H54 (cell line): ENCODE data around the gene KRT13.

ENCODE experiments used
- DNase-seq: peaks from one replicate; pipeline ENCODE4 v3.0.0; 2011; ENCODE audit warnings: low spot score, mixed read lengths; ENCODE audit not compliant: insufficient read length
- FAIRE-seq: peaks from 3 replicates; lab custom pipeline; 2011; peaks lifted over from hg19 to GRCh38; lab: Jason Lieb, UNC
- POLR2A ChIP-seq: IDR thresholded peaks from 2 replicates; pipeline ENCODE4 v1.6.1; 2011; ENCODE audit warnings: low read depth, mild to moderate bottlenecking, low read length

The KRT13 gene

GRCh38 chr17:41532947-41533570 is 27.6 kb upstream of the KRT13 start:
- DNase-seq (no peak), FAIRE-seq (no peak)
- TF ChIP-seq POLR2A: no peak

- TF ChIP-seq POLR2A: no peak
- DNase-seq (no peak), FAIRE-seq (no peak)
Measured at GRCh38 chr17:41531993-41532392, 26.6 kb upstream of the KRT13 start.

- peak; percentile 30 for FAIRE-seq
- peak; percentile 14; the same call in 1 of the 2 replicates for TF ChIP-seq POLR2A
- DNase-seq: peak; percentile 98
Measured at GRCh38 chr17:41530062-41531048, 24.9 kb upstream of the KRT13 start.

- TF ChIP-seq POLR2A: no peak
- FAIRE-seq: no peak
- DNase-seq: no peak
Measured at GRCh38 chr17:41529491-41529915, 24.1 kb upstream of the KRT13 start.

GRCh38 chr17:41528959-41529353 is 23.5 kb upstream of the KRT13 start:
- FAIRE-seq: no peak
- no peak for TF ChIP-seq POLR2A

GRCh38 chr17:41527063-41528023 is 21.9 kb upstream of the KRT13 start:
- TF ChIP-seq POLR2A: no peak
- FAIRE-seq (no peak), DNase-seq (no peak)

More at GRCh38 chr17:41528959-41529353, 23.5 kb upstream of the KRT13 start:
- no peak for DNase-seq

GRCh38 chr17:41524261-41524660 is 18.8 kb upstream of the KRT13 start:
- FAIRE-seq (no peak), DNase-seq (no peak)
- TF ChIP-seq POLR2A: no peak

- TF ChIP-seq POLR2A: no peak
- no peak for FAIRE-seq
Measured at GRCh38 chr17:41523787-41524186, 18.4 kb upstream of the KRT13 start.

GRCh38 chr17:41523225-41523593 is 17.8 kb upstream of the KRT13 start:
- DNase-seq (no peak), FAIRE-seq (no peak)
- TF ChIP-seq POLR2A: no peak

More at GRCh38 chr17:41523787-41524186, 18.4 kb upstream of the KRT13 start:
- no peak for DNase-seq

GRCh38 chr17:41522301-41523224 is 17.2 kb upstream of the KRT13 start:
- TF ChIP-seq POLR2A: no peak
- no peak for DNase-seq
- no peak for FAIRE-seq

GRCh38 chr17:41521574-41522261 is 16.3 kb upstream of the KRT13 start:
- FAIRE-seq (no peak), DNase-seq (peak; percentile 88)
- TF ChIP-seq POLR2A: peak; percentile 44; the same call in 1 of the 2 replicates
